Omental fat pad (tissue), 4 donors: ENCODE measurements around the gene KIF3A. TPM values are rescaled to one million over a fixed set of nuclear protein-coding genes. Genes with fewer than 3 reads are reported as not detected.

Source experiments
- ATAC-seq: fragments of 150-250 bp; one replicate; pipeline ENCODE4 v1.9.1; 2016; ENCODE audit warnings: mild to moderate bottlenecking, moderate library complexity; ENCODE audit not compliant: low FRiP score
- DNase-seq: peaks from one replicate; pipeline ENCODE4 v3.0.0-alpha.2; 2019; ENCODE audit warnings: low spot score
- CTCF ChIP-seq, 3 donors: fragments of 450-650 bp; IDR thresholded peaks; one replicate each; pipeline ENCODE4 v1.5.1; 2016 to 2017; ENCODE audit warnings: antibody characterized with exemption in 3 of 3, mild to moderate bottlenecking in 3 of 3, moderate library complexity in 2 of 3
- total RNA-seq, 4 donors: library from RNA; depleted of rRNA; stranded (reverse); fragments of >200 nt; gene quantifications; one replicate each; pipeline ENCODE4 v1.1.0, GENCODE V29; 2016

Gene KIF3A
- total RNA-seq, 4 donors from 2014 or later, result 4.4 to 10.4 (median 5.9) TPM

GRCh38 chr5:132725745-132726144 is 11.6 kb downstream of the KIF3A start:
- no peak for TF ChIP-seq CTCF (IDR thresholded peaks at IDR 0.05)
- ATAC-seq, result no peak

GRCh38 chr5:132718544-132719312 is 18.6 kb downstream of the KIF3A start:
- TF ChIP-seq CTCF (IDR thresholded peaks at IDR 0.05), result no peak
- DNase-seq (no peak), ATAC-seq (no peak)

More at GRCh38 chr5:132725745-132726144, 11.6 kb downstream of the KIF3A start:
- DNase-seq, result no peak

- ATAC-seq (no peak), DNase-seq (no peak)
- TF ChIP-seq CTCF (IDR thresholded peaks at IDR 0.05), result no peak
These were observed 22.7 kb downstream of the KIF3A start for GRCh38 chr5:132714456-132715307.

- no peak for ATAC-seq
- DNase-seq, result no peak
- no peak for TF ChIP-seq CTCF (IDR thresholded peaks at IDR 0.05)
These were observed 28.7 kb downstream of the KIF3A start for GRCh38 chr5:132708645-132709044.

GRCh38 chr5:132704875-132705274 is 32.5 kb downstream of the KIF3A start:
- no peak for ATAC-seq
- no peak for TF ChIP-seq CTCF (IDR thresholded peaks at IDR 0.05)
- DNase-seq, result no peak

- TF ChIP-seq CTCF (IDR thresholded peaks at IDR 0.05), result no peak
- ATAC-seq, result no peak
- DNase-seq, result no peak
These were observed 41.4 kb downstream of the KIF3A start for GRCh38 chr5:132695956-132696355.
